ENCODE data around the gene CCDC146. TPM values are rescaled to one million over a fixed set of nuclear protein-coding genes. Genes with fewer than 3 reads are reported as not detected.

CCDC146 gene
- total RNA-seq, 1 donor from 2014 or later, result 20.6 TPM

GRCh38 chr7:77246026-77246640 is 123.7 kb downstream of the CCDC146 start:
- DNase-seq (ENCODE audit: extremely low spot score in 2 of 2), result no peak
- intact Hi-C loops (cut with DNase I), result no loop called here
- no peak overlapping the region for H3K4me3 ChIP-seq
- no peaks in the 10 kb centered on the region for H3K4me1 ChIP-seq
- TF ChIP-seq POLR2A (IDR thresholded peaks at IDR 0.05), result no peak
- no peak for TF ChIP-seq POLR2AphosphoS5 (IDR thresholded peaks at IDR 0.05; ENCODE audit: insufficient read depth in 1 of 2, low read depth in 1 of 2)
- TF ChIP-seq CTCF (IDR thresholded peaks at IDR 0.05), result no peak
- peaks cover 0 to 5% of the 10 kb centered on the region in 2 donors for H3K36me3 ChIP-seq
- no peaks in the 10 kb centered on the region for H3K27me3 ChIP-seq
- no peak overlapping the region for H3K27ac ChIP-seq
- H3K9me3 ChIP-seq, result no peaks in the 10 kb centered on the region

GRCh38 chr7:77247206-77247850 is 124.9 kb downstream of the CCDC146 start:
- no peaks in the 10 kb centered on the region for H3K27me3 ChIP-seq
- H3K27ac ChIP-seq, result no peak overlapping the region
- H3K36me3 ChIP-seq, result no peaks in the 10 kb centered on the region
- intact Hi-C loops (cut with DNase I), result no loop called here
- no peak overlapping the region for H3K4me3 ChIP-seq
- H3K9me3 ChIP-seq, result no peaks in the 10 kb centered on the region
- peak; percentile 50 to 72 (median 71) for TF ChIP-seq CTCF (IDR thresholded peaks at IDR 0.05)
- peak in 1 of 2 donors; percentile 34 for TF ChIP-seq POLR2AphosphoS5 (IDR thresholded peaks at IDR 0.05; ENCODE audit: insufficient read depth in 1 of 2, low read depth in 1 of 2)
- TF ChIP-seq POLR2A (IDR thresholded peaks at IDR 0.05), result no peak
- DNase-seq (ENCODE audit: extremely low spot score in 2 of 2), result no peak
- no peaks in the 10 kb centered on the region for H3K4me1 ChIP-seq

GRCh38 chr7:77248154-77248553 is 125.7 kb downstream of the CCDC146 start:
- Histone ChIP-seq H3K4me1 (no peaks in the 10 kb centered on the region), H3K27me3 (no peaks in the 10 kb centered on the region), H3K27ac (no peak overlapping the region), H3K4me3 (no peak overlapping the region), H3K36me3 (no peaks in the 10 kb centered on the region), H3K9me3 (no peaks in the 10 kb centered on the region)
- TF ChIP-seq POLR2A (IDR thresholded peaks at IDR 0.05) (no peak), POLR2AphosphoS5 (IDR thresholded peaks at IDR 0.05; ENCODE audit: insufficient read depth in 1 of 2, low read depth in 1 of 2) (no peak), CTCF (IDR thresholded peaks at IDR 0.05) (no peak)
- no peak for DNase-seq (ENCODE audit: extremely low spot score in 2 of 2)
- intact Hi-C loops (cut with DNase I), result no loop called here

GRCh38 chr7:77252506-77252905 is 130.1 kb downstream of the CCDC146 start:
- TF ChIP-seq POLR2AphosphoS5 (IDR thresholded peaks at IDR 0.05; ENCODE audit: insufficient read depth in 1 of 2, low read depth in 1 of 2), result no peak
- no peak for TF ChIP-seq POLR2A (IDR thresholded peaks at IDR 0.05)
- no peak for TF ChIP-seq CTCF (IDR thresholded peaks at IDR 0.05)
- Histone ChIP-seq H3K4me3 (no peak overlapping the region), H3K27me3 (no peaks in the 10 kb centered on the region), H3K4me1 (no peaks in the 10 kb centered on the region), H3K9me3 (no peaks in the 10 kb centered on the region), H3K27ac (no peak overlapping the region), H3K36me3 (no peaks in the 10 kb centered on the region)
- DNase-seq (ENCODE audit: extremely low spot score in 2 of 2), result no peak
- intact Hi-C loops (cut with DNase I), result loop anchor here (10.0 kb wide), 1 partner anchor 82 kb away; no protein-coding TSS in a partner anchor

- no peak for DNase-seq (ENCODE audit: extremely low spot score in 2 of 2)
- Histone ChIP-seq H3K4me1 (no peaks in the 10 kb centered on the region), H3K27ac (no peak overlapping the region), H3K4me3 (no peak overlapping the region), H3K27me3 (no peaks in the 10 kb centered on the region), H3K36me3 (no peaks in the 10 kb centered on the region), H3K9me3 (no peaks in the 10 kb centered on the region)
- TF ChIP-seq CTCF (IDR thresholded peaks at IDR 0.05) (no peak), POLR2A (IDR thresholded peaks at IDR 0.05) (no peak), POLR2AphosphoS5 (IDR thresholded peaks at IDR 0.05; ENCODE audit: insufficient read depth in 1 of 2, low read depth in 1 of 2) (no peak)
- intact Hi-C loops (cut with DNase I), result loop anchor here (10.0 kb wide), 1 partner anchor 82 kb away; no protein-coding TSS in a partner anchor
These were observed 130.7 kb downstream of the CCDC146 start for GRCh38 chr7:77253151-77253550.

All from vagina (tissue), 2 donors.